ENCODE results near the gene LCN12.

DNA sequence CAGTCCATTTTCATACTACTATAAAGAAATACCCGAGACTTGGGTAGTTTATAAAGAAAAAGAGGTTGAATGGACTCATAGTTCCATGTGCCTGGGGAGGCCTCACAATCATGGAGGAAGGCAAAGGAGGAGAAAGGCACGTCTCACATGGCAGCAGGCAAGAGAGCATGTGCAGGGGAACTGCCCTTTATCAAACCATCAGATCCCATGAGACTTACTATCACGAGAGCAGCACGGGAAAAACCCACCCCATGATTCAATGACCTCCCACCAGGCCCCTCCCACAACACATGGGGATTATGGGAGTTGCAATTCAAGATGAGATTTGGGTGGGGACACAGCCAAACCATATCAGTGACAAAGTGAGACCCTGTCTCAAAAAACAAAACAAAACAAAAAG, 45.8 kb upstream of the LCN12 start:
- TF ChIP-seq, protein P1, sequence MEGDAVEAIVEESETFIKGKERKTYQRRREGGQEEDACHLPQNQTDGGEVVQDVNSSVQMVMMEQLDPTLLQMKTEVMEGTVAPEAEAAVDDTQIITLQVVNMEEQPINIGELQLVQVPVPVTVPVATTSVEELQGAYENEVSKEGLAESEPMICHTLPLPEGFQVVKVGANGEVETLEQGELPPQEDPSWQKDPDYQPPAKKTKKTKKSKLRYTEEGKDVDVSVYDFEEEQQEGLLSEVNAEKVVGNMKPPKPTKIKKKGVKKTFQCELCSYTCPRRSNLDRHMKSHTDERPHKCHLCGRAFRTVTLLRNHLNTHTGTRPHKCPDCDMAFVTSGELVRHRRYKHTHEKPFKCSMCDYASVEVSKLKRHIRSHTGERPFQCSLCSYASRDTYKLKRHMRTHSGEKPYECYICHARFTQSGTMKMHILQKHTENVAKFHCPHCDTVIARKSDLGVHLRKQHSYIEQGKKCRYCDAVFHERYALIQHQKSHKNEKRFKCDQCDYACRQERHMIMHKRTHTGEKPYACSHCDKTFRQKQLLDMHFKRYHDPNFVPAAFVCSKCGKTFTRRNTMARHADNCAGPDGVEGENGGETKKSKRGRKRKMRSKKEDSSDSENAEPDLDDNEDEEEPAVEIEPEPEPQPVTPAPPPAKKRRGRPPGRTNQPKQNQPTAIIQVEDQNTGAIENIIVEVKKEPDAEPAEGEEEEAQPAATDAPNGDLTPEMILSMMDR (IDR thresholded peaks at IDR 0.05), result no peak
- TF ChIP-seq POLR2A (IDR thresholded peaks at IDR 0.05), result no peak

Measured in esophagus squamous epithelium (tissue), 4 donors.